WERI-Rb-1 (cell line): ENCODE results near the gene LCN1.

Experiments
- DNase-seq: peaks from one replicate; pipeline ENCODE4 v3.0.0-alpha.2; 2020
- H3K27ac ChIP-seq: fragments of 250-450 bp; sonication (Bioruptor Pico); 2 replicates; pipeline ENCODE4 v1.5.1; 2020; ENCODE audit warnings: mild to moderate bottlenecking, moderate library complexity
- H3K27me3 ChIP-seq: fragments of 250-450 bp; sonication (Bioruptor Pico); 2 replicates; pipeline ENCODE4 v1.5.1; 2021; ENCODE audit warnings: mild to moderate bottlenecking, low read depth, moderate library complexity; ENCODE audit not compliant: insufficient read depth, severe bottlenecking
- H3K36me3 ChIP-seq: fragments of 250-450 bp; sonication (Bioruptor Pico); 2 replicates; pipeline ENCODE4 v1.5.1; 2020; ENCODE audit warnings: mild to moderate bottlenecking, moderate library complexity
- H3K4me3 ChIP-seq: 2 replicates; pipeline ENCODE4 v1.5.1; 2011; ENCODE audit warnings: low read depth, mild to moderate bottlenecking, control low read depth, low read length
- H3K9me3 ChIP-seq: fragments of 250-450 bp; sonication (Bioruptor Pico); 2 replicates; pipeline ENCODE4 v1.5.1; 2021; ENCODE audit warnings: mild to moderate bottlenecking, moderate library complexity; ENCODE audit not compliant: severe bottlenecking
- TF ChIP-seq, protein P1 (sequence below): IDR thresholded peaks from 2 replicates; pipeline ENCODE4 v1.5.1; 2011; ENCODE audit warnings: low read depth, mild to moderate bottlenecking, control low read depth, inconsistent platforms, low read length

LCN1 gene

DNA sequence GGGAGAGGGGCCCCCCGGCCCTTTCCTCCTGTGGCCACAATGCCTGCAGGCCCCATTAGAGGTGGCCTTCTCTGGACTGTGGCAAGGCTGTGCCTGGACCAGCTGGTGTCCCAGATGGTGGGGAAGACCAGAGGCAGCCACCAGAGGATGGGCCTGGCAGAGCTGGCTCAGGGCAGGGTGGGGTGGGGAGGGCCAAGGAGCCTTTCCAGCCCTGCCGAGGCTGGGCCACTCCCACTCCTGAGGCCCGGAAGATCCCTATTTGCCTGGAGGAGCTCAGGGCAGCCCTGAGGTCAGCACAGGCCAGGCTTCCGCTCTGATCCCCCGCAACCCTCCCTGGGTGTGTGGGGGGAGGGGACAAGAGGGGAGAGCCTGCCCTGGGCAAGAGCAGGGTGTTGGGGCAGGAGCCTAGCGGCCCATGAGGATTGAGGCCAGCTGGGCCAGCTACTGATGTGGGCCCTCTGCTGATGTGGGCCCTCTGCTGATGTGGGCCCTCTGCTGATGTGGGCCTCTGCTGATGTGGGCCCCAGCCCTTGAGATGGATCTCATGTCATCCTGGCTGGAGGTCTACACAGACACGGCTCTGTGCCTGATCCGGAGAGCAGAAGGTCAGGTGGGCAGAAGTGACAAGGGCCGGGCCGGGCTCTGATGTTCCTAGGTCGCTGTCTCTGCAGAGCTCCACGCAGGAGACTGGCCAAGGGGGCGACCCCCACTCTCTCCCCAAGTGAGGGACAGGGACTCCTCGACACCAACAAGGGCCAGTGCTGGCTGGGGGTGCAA is 14.7 kb upstream of the LCN1 start:
- DNase-seq = peak; percentile 92
- Histone ChIP-seq H3K4me3 (no peak overlapping the region), H3K36me3 (peaks cover 40% of the 10 kb centered on the region), H3K27ac (peak overlapping the region; percentile 81), H3K9me3 (peaks cover 7% of the 10 kb centered on the region), H3K27me3 (no peaks in the 10 kb centered on the region)
- TF ChIP-seq, protein P1, sequence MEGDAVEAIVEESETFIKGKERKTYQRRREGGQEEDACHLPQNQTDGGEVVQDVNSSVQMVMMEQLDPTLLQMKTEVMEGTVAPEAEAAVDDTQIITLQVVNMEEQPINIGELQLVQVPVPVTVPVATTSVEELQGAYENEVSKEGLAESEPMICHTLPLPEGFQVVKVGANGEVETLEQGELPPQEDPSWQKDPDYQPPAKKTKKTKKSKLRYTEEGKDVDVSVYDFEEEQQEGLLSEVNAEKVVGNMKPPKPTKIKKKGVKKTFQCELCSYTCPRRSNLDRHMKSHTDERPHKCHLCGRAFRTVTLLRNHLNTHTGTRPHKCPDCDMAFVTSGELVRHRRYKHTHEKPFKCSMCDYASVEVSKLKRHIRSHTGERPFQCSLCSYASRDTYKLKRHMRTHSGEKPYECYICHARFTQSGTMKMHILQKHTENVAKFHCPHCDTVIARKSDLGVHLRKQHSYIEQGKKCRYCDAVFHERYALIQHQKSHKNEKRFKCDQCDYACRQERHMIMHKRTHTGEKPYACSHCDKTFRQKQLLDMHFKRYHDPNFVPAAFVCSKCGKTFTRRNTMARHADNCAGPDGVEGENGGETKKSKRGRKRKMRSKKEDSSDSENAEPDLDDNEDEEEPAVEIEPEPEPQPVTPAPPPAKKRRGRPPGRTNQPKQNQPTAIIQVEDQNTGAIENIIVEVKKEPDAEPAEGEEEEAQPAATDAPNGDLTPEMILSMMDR = no peak

DNA sequence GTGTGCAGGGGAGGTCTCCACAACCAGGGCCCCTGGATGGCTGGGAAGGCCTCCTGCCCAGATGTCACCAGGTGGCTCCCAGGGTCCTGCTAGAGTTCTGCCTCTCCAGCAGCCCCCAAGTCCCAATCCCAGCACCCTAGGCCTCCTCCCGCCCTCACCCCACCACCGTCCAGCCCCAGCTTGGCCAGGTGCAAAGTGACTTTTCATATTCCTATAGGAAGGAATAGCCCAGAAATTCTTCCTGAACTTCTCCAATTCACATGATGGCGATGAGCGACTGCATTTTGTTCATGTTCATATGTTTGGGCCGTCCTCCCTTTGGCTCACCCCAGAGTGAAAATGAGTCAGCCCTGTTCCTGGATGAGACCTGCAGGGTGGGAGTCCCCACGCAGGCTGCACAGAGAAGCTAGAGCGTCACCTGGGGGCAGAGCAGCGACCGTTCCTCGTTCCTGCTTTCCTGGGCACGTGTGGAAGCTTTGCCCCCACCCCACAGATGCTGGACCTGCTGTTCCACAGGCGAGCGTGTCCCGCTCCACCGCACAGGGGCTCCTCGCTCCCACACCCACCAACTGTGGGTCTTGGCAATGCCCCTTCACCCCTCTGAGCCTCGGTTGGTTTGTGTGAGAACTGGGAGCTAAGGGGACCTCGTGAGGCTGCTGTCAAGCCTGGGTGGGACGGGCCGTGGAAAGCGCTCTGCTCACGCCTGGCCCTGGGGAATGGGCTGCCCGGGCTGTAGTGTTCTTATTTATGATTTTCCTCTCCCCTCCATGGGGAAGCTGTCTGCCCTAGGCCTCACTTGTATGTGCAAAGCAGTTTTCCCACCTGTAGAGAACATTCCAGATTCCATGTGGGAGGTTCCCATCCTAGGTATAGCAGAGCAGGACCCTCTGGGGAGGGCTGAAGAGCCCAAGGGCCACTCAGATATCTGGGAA is 13.9 kb upstream of the LCN1 start:
- DNase-seq = peak; percentile 10
- TF ChIP-seq, protein P1 = no peak
- Histone ChIP-seq H3K27me3 (no peaks in the 10 kb centered on the region), H3K36me3 (peaks cover 32% of the 10 kb centered on the region), H3K4me3 (no peak overlapping the region), H3K27ac (peak overlapping the region; percentile 81), H3K9me3 (peaks cover 7% of the 10 kb centered on the region)

DNA sequence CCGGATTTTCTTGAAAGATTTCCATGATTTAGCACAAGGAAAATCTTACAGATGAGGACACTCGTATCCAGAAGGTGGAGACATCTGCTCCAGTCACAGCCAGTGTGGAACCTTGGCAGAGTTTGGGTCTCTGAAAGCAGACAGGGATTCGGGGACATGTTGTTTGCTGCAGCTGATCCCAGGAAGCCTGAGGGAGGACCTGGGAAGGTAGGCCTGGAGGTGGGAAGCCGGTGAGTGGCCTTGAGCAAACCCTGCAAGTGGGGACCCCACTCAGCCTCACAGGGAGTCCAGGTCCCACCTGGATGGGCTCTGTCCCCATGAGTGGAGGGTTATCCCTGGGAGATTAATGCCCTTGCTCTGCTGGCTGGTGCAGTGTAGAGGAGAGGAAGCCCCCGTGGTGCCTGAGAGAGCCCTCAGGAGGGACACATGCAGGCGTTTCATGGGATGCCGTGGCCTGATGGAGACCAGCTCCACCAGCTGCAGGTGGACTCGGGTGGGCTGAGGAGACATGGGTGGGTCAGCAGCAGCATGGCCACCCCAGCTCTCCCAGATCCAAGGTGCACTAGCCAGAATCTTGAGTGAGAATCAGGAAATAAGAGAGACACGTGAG is 12.9 kb upstream of the LCN1 start:
- peaks cover 7% of the 10 kb centered on the region for H3K9me3 ChIP-seq
- TF ChIP-seq, protein P1 = no peak
- peaks cover 22% of the 10 kb centered on the region for H3K36me3 ChIP-seq
- no peak overlapping the region for H3K27ac ChIP-seq
- DNase-seq = peak; percentile 2
- H3K27me3 ChIP-seq = no peaks in the 10 kb centered on the region
- H3K4me3 ChIP-seq = no peak overlapping the region

DNA sequence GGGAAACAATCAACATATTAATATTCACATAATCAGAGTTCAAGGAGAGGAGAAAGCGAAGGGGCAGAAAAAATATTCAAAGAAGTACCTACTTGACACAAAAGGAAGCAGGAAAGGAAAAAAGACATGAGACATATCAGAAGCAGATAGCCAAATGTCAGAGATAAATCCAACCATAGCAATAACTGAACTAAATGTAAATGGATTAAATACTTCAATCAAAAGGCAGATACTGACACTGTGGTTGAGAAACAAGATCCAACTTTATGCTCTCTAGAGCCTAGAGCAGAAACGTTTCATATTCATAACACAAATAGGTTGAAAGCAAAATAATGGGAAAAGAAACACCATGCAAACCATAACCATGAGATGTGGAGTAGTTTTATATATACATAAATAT is 11.8 kb upstream of the LCN1 start:
- H3K4me3 ChIP-seq = no peak overlapping the region
- TF ChIP-seq, protein P1 = no peak
- H3K9me3 ChIP-seq = peaks cover 7% of the 10 kb centered on the region
- H3K27ac ChIP-seq = no peak overlapping the region
- no peaks in the 10 kb centered on the region for H3K27me3 ChIP-seq
- H3K36me3 ChIP-seq = peaks cover 11% of the 10 kb centered on the region
- DNase-seq = no peak

DNA sequence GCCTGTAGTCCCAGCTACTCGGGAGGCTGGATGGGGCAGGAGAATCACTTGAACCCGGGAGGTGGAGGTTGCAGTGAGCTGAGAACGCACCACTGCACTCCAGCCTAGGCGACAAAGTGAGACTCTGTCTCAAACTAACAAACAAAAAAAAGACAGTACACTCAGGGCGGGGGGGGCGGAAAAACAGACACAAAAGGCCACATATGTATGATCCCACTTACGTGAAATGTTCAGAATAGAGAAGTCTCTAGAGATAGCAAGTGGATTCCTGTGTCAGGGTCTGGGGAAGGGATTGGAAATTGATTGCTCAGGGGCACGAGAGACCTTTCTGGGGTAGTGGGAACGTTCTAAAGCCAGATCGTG is 9.0 kb upstream of the LCN1 start:
- Histone ChIP-seq H3K9me3 (peaks cover 7% of the 10 kb centered on the region), H3K36me3 (no peaks in the 10 kb centered on the region), H3K27ac (no peak overlapping the region), H3K27me3 (no peaks in the 10 kb centered on the region), H3K4me3 (no peak overlapping the region)
- DNase-seq = no peak
- TF ChIP-seq, protein P1 = no peak
